B cell (primary cell): ENCODE results near the gene HTRA2. TPM values are rescaled to one million over a fixed set of nuclear protein-coding genes. Genes with fewer than 3 reads are reported as not detected.

Experiments
- ATAC-seq: fragments of 200-7000 bp; cut with Tn5 transposase; one replicate; pipeline ENCODE4 v1.10.0; 2021; ENCODE audit warnings: low read depth, mild to moderate bottlenecking, moderate number of reproducible peaks, moderate library complexity
- CTCF ChIA-PET: fragments of 350-600 bp; sonication (Branson Sonifier 250); formaldehyde crosslinking; loops from one replicate; lab custom pipeline; 2021; ENCODE audit warnings: antibody characterized with exemption, inconsistent platforms; lab: Charles Lee
- POLR2A ChIA-PET: fragments of 350-600 bp; sonication (Branson Sonifier 250); formaldehyde crosslinking; loops from one replicate; lab custom pipeline; 2021; ENCODE audit warnings: antibody characterized with exemption; lab: Charles Lee
- DNase-seq: peaks from one replicate; pipeline ENCODE4 v3.0.0; 2013
- H2AFZ ChIP-seq: 2 replicates; pipeline ENCODE4 v1.6.1; 2012; ENCODE audit warnings: mild to moderate bottlenecking, low read depth, low read length; ENCODE audit not compliant: insufficient read depth, poor library complexity, severe bottlenecking
- H3K27ac ChIP-seq, 2 donors: 1 replicate in 1 of 2; 2 replicates in 1 of 2; pipeline ENCODE4 v1.5.1; 2012 to 2013; ENCODE audit warnings: low read length in 2 of 2, mild to moderate bottlenecking in 2 of 2, moderate library complexity in 1 of 2
- H3K27me3 ChIP-seq, 4 experiments: fragments of 200-600 bp in 1 of 4; sonication (generic) in 1 of 4; replicated peaks in 1 of 4; 1 replicate in 2 of 4; 2 replicates in 2 of 4; pipeline versions ENCODE4 v1.6.1 to v1.7.0; 2013 to 2016; ENCODE audit warnings: low read length in 3 of 4, mild to moderate bottlenecking in 2 of 4, mixed read lengths in 1 of 4, moderate library complexity in 1 of 4; ENCODE audit not compliant: insufficient read depth in 4 of 4, control insufficient read depth in 3 of 4; ENCODE audit errors: control extremely low read depth in 1 of 4
- H3K36me3 ChIP-seq, 2 experiments: replicated peaks in 1 of 2; 1 replicate in 1 of 2; 2 replicates in 1 of 2; pipeline versions ENCODE4 v1.6.1 to v1.7.1; 2013; ENCODE audit warnings: low read length in 1 of 2; ENCODE audit not compliant: insufficient read depth in 2 of 2, control insufficient read depth in 1 of 2; ENCODE audit errors: control extremely low read depth in 1 of 2, extremely low read depth in 1 of 2
- H3K4me1 ChIP-seq, 2 donors: fragments of 200-600 bp in 1 of 2; sonication (generic) in 1 of 2; 1 replicate in 1 of 2; 2 replicates in 1 of 2; pipeline versions ENCODE4 v1.5.1 to v1.6.1; 2013 to 2017; ENCODE audit warnings: low read length in 2 of 2; ENCODE audit not compliant: control insufficient read depth in 2 of 2, insufficient read depth in 2 of 2
- H3K4me2 ChIP-seq: replicated peaks from 2 replicates; pipeline ENCODE3; 2012; ENCODE audit warnings: mild to moderate bottlenecking, low read depth, low read length; ENCODE audit not compliant: poor library complexity, severe bottlenecking
- H3K4me3 ChIP-seq, 5 experiments: fragments of 200-600 bp in 1 of 5; sonication (generic) in 1 of 5; 1 replicate in 3 of 5; 2 replicates in 2 of 5; pipeline versions ENCODE4 v1.5.1 to v1.7.0; 2011 to 2016; ENCODE audit warnings: low read length in 4 of 5, mild to moderate bottlenecking in 4 of 5, low read depth in 2 of 5, control low read depth in 1 of 5, moderate library complexity in 1 of 5; ENCODE audit not compliant: insufficient read depth in 1 of 5; ENCODE audit errors: control extremely low read depth in 1 of 5, extremely low read depth in 1 of 5
- H3K79me2 ChIP-seq: fragments of 200-600 bp; sonication (generic); one replicate; pipeline ENCODE4 v1.6.0; 2016; ENCODE audit warnings: low read length; ENCODE audit not compliant: control insufficient read depth, insufficient read depth
- H3K9ac ChIP-seq: fragments of 200-600 bp; sonication (generic); 2 replicates; pipeline ENCODE4 v1.6.1; 2017; ENCODE audit warnings: mild to moderate bottlenecking, low read length, moderate library complexity
- H3K9me3 ChIP-seq, 3 donors: one replicate each; pipeline versions ENCODE4 v1.6.1 to v1.7.1; 2013; ENCODE audit warnings: low read length in 2 of 3; ENCODE audit not compliant: control insufficient read depth in 2 of 3, insufficient read depth in 1 of 3; ENCODE audit errors: control extremely low read depth in 1 of 3
- H4K20me1 ChIP-seq: 2 replicates; pipeline ENCODE4 v1.6.0; 2012; ENCODE audit warnings: mild to moderate bottlenecking, low read length; ENCODE audit not compliant: insufficient read depth, control insufficient read depth, poor library complexity, severe bottlenecking
- H3K27ac Mint-ChIP-seq: one replicate; pipeline ENCODE4 v1.8.0; 2021; ENCODE audit warnings: mixed read lengths
- H3K27me3 Mint-ChIP-seq: one replicate; pipeline ENCODE4 v1.8.0; 2021; ENCODE audit warnings: mixed read lengths
- H3K4me1 Mint-ChIP-seq: one replicate; pipeline ENCODE4 v1.8.0; 2021; ENCODE audit warnings: mixed read lengths
- H3K4me3 Mint-ChIP-seq: one replicate; pipeline ENCODE4 v1.8.0; 2021; ENCODE audit warnings: mixed read lengths
- H3K9me3 Mint-ChIP-seq: one replicate; pipeline ENCODE4 v1.8.0; 2022; ENCODE audit warnings: mixed read lengths; ENCODE audit not compliant: insufficient read depth
- EZH2 ChIP-seq: IDR thresholded peaks from 2 replicates; pipeline ENCODE4 v1.6.1; 2012; ENCODE audit warnings: borderline replicate concordance, low read depth, mild to moderate bottlenecking, moderate library complexity, low read length; ENCODE audit not compliant: insufficient read depth, poor library complexity, severe bottlenecking
- WGBS: methylation state at CpG from one replicate; pipeline ENCODE4 v1.1.5; 2013; ENCODE audit warnings: missing lambda C conversion rate; ENCODE audit not compliant: insufficient coverage; 5-methylcytosine and 5-hydroxymethylcytosine counted together
- intact Hi-C: fragments of 100-400 bp; cut with micrococcal nuclease; formaldehyde crosslinking; loops from one replicate; pipeline ENCODE4 v1.10.0; 2022
- polyA plus RNA-seq: library from polyadenylated mRNA; depleted of rRNA; stranded (reverse); fragments of >200 nt; gene quantifications from 2 replicates; pipeline ENCODE4 v1.2.3, GENCODE V29; 2012
- total RNA-seq, 2 donors: library from RNA; stranded (reverse); fragments of 120-200 nt in 1 of 2; gene quantifications; 1 replicate in 1 of 2; 2 replicates in 1 of 2; pipeline versions ENCODE4 v1.2.3 to v1.2.4, GENCODE V29; 2013 to 2022
- TF ChIP-seq, protein P1 (sequence below): fragments of 200-600 bp; IDR thresholded peaks from one replicate; pipeline ENCODE4 v1.8.0; 2022; ENCODE audit warnings: antibody characterized with exemption, mild to moderate bottlenecking

The HTRA2 gene
- total and polyA plus RNA-seq, 2 donors (not counting 1 experiment from before 2014, with no cell fraction given) = 52.8 to 111 TPM

DNA sequence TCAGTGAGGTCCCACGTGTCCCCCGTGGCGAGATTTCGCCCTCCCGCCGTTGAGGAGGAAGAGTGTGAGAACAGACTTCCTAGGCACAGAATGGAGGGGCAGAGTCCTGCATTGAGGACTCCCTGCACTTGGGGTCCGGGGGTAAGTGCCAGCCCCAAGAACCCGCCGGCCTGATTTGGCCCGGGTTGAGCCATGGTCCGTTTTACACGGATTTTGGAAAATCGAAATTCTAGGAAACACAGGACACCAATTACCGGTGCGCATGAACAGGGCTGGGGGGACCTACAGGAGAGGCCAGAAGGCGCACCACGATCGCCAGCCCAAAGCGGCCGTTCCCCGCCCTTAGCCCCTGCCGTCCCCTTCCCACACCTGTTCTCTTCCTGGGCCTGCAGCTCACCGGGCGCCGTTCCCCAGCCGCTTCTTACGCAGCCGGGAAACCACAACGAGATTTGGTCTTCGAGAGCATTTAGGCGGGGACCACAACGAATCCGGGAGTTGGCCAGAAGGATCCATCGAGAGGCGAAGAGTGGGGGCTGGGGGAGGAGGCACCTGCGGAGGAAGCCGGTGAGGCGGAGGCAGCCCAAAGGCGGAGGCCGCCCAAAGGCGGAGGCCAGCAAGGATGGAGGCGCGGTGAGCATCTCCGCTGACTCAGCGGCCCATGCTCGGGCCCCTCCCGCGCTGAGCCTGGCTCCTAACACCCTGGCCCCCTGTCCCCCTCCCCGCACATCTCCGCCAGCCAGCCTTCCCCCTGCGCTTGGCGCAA lies 15.9 kb upstream of the HTRA2 start:
- WGBS = 6% methylated on average over 52 of the region's 52 CpGs
- H2AFZ ChIP-seq = peak overlapping the region; percentile 46

More for the DNA sequence above, 15.9 kb upstream of the HTRA2 start:
- H3K9ac ChIP-seq = peak overlapping the region; percentile 67
- Mint-ChIP-seq H3K27ac (peak overlapping the region; percentile 53), H3K4me3 (peak overlapping the region; percentile 60), H3K4me1 (peaks cover 29% of the 10 kb centered on the region), H3K9me3 (no peaks in the 10 kb centered on the region), H3K27me3 (peaks cover 59% of the 10 kb centered on the region)
- no peaks in the 10 kb centered on the region for H3K79me2 ChIP-seq
- H3K27ac ChIP-seq = no peak overlapping the region
- ATAC-seq = no peak
- H4K20me1 ChIP-seq = peaks cover 6% of the 10 kb centered on the region
- intact Hi-C loops = no loop called here
- no peaks in the 10 kb centered on the region for H3K36me3 ChIP-seq
- H3K27me3 ChIP-seq = peaks cover 2 to 83% (median 56%) of the 10 kb centered on the region in 4 experiments
- peak overlapping the region; percentile 96 for H3K4me2 ChIP-seq
- ChIA-PET CTCF (interaction anchor here (0.8 to 1.6 kb wide), 3 partner anchors 10 to 74 kb away, joined by 3 to 4 read pairs (median 4); no protein-coding TSS in a partner anchor), POLR2A (interaction anchor here (1.7 kb wide), 1 partner anchor 16 kb away, joined by 7 read pairs; the partner anchor contains the start of genes AUP1 and HTRA2)
- TF ChIP-seq, protein P1, sequence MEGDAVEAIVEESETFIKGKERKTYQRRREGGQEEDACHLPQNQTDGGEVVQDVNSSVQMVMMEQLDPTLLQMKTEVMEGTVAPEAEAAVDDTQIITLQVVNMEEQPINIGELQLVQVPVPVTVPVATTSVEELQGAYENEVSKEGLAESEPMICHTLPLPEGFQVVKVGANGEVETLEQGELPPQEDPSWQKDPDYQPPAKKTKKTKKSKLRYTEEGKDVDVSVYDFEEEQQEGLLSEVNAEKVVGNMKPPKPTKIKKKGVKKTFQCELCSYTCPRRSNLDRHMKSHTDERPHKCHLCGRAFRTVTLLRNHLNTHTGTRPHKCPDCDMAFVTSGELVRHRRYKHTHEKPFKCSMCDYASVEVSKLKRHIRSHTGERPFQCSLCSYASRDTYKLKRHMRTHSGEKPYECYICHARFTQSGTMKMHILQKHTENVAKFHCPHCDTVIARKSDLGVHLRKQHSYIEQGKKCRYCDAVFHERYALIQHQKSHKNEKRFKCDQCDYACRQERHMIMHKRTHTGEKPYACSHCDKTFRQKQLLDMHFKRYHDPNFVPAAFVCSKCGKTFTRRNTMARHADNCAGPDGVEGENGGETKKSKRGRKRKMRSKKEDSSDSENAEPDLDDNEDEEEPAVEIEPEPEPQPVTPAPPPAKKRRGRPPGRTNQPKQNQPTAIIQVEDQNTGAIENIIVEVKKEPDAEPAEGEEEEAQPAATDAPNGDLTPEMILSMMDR = no peak
- TF ChIP-seq EZH2 = peak; percentile 71
- peaks cover 36 to 48% of the 10 kb centered on the region in 2 donors for H3K4me1 ChIP-seq
- H3K9me3 ChIP-seq = peaks cover 0 to 31% (median 1%) of the 10 kb centered on the region in 3 donors
- peak overlapping the region in 1 of 5 experiments; percentile 68 for H3K4me3 ChIP-seq
- peak; percentile 68 for DNase-seq
